WTC11 (cell line): Measurements from ENCODE around the gene ALOXE3.

Experiments
- CBFB ChIP-seq: sonication (generic); formaldehyde crosslinking; IDR thresholded peaks from 2 replicates; pipeline ENCODE4 v1.8.1; 2022; ENCODE audit warnings: mild to moderate bottlenecking, low read depth, missing genetic modification reagents
- CREM ChIP-seq: sonication (generic); formaldehyde crosslinking; IDR thresholded peaks from 2 replicates; pipeline ENCODE4 v1.8.1; 2022; ENCODE audit warnings: mild to moderate bottlenecking, missing genetic modification reagents, moderate library complexity
- CTCF ChIP-seq: fragments of 200-600 bp; IDR thresholded peaks from 2 replicates; pipeline ENCODE4 v1.8.0; 2022; ENCODE audit warnings: antibody characterized with exemption
- E2F4 ChIP-seq: sonication (generic); formaldehyde crosslinking; IDR thresholded peaks from 2 replicates; pipeline ENCODE4 v1.8.1; 2022; ENCODE audit warnings: low read depth, mild to moderate bottlenecking, moderate library complexity, missing genetic modification reagents, borderline replicate concordance
- ELF4 ChIP-seq: sonication (generic); formaldehyde crosslinking; IDR thresholded peaks from 2 replicates; pipeline ENCODE4 v1.8.1; 2022; ENCODE audit warnings: low read depth, mild to moderate bottlenecking, moderate library complexity, missing genetic modification reagents
- NR1H2 ChIP-seq: sonication (generic); formaldehyde crosslinking; IDR thresholded peaks from 2 replicates; pipeline ENCODE4 v1.9.0; 2021; ENCODE audit warnings: mild to moderate bottlenecking, moderate library complexity, missing genetic modification reagents
- NR3C1 ChIP-seq: sonication (generic); formaldehyde crosslinking; conservative IDR thresholded peaks from 2 replicates; pipeline ENCODE4 v1.8.1; 2023; ENCODE audit warnings: low read depth, mild to moderate bottlenecking, missing genetic modification reagents
- TP53 ChIP-seq: sonication (generic); formaldehyde crosslinking; IDR thresholded peaks from 2 replicates; pipeline ENCODE4 v1.8.1; 2023; ENCODE audit warnings: mild to moderate bottlenecking, missing genetic modification reagents
- ZNF232 ChIP-seq: sonication (generic); formaldehyde crosslinking; IDR thresholded peaks from 2 replicates; pipeline ENCODE4 v1.8.0; 2022; ENCODE audit warnings: mild to moderate bottlenecking, missing genetic modification reagents
- ZNF317 ChIP-seq: sonication (generic); formaldehyde crosslinking; IDR thresholded peaks from 2 replicates; pipeline ENCODE4 v1.8.1; 2023; ENCODE audit warnings: low read depth, mild to moderate bottlenecking, moderate library complexity, missing genetic modification reagents, borderline replicate concordance
- TF ChIP-seq, protein P1 (sequence below): sonication (generic); formaldehyde crosslinking; IDR thresholded peaks from 2 replicates; pipeline ENCODE4 v1.8.1; 2022; ENCODE audit warnings: missing genetic modification reagents, borderline replicate concordance

DNA sequence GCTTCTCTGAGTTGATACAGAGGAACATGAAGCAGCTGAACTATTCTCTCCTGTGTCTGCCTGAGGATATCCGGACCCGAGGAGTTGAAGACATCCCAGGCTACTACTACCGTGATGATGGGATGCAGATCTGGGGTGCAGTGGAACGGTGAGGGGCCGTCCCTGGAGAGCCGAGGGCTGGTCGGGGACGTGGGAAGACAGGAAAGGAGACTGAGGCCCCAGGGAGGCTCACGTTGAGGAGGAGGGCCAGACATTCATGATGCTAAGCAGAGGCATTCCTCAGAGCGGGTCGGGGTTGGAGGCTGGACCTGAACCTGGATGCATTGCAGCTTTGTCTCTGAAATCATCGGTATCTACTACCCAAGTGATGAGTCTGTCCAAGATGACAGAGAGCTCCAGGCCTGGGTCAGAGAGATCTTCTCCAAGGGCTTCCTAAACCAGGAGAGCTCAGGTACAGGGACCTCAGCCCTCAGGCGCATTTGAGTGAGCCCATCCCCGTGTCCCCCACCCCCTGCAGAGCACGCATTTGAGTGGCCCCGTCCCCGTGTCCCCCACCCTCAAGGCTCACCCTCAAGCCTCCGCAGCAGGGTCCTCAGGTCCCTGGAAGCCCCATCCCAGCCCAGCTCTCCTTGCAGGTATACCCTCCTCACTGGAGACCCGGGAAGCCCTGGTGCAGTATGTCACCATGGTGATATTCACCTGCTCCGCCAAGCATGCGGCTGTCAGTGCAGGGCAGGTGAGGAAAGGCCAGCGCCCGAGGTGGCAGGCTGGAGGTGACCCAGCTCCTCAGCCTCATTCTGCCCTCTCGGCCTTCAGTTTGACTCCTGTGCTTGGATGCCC lies 71.2 kb downstream of the ALOXE3 start:
- TF ChIP-seq CBFB (no peak), ZNF232 (CRISPR knock-in tag) (no peak), E2F4 (CRISPR knock-in tag) (no peak), CTCF (no peak), CREM (CRISPR knock-in tag) (no peak), ZNF317 (no peak), NR3C1 (CRISPR knock-in tag) (no peak), TP53 (CRISPR knock-in tag) (no peak), NR1H2 (CRISPR knock-in tag) (no peak), ELF4 (CRISPR knock-in tag) (no peak)
- TF ChIP-seq, protein P1, sequence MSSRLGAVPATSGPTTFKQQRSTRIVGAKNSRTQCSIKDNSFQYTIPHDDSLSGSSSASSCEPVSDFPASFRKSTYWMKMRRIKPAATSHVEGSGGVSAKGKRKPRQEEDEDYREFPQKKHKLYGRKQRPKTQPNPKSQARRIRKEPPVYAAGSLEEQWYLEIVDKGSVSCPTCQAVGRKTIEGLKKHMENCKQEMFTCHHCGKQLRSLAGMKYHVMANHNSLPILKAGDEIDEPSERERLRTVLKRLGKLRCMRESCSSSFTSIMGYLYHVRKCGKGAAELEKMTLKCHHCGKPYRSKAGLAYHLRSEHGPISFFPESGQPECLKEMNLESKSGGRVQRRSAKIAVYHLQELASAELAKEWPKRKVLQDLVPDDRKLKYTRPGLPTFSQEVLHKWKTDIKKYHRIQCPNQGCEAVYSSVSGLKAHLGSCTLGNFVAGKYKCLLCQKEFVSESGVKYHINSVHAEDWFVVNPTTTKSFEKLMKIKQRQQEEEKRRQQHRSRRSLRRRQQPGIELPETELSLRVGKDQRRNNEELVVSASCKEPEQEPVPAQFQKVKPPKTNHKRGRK (CRISPR knock-in tag), result no peak
